BLaER1 treated with 17β-estradiol and CSF1 and Interleukin-3, amounts not matched to agents 10 nM and 100 nM (cell line): ENCODE results near the gene IKBKG.
A peak's percentile ranks its signal among the peaks of the same experiment; 100 is the strongest.
"Not testable (repeated sequence)": the region's sequence is repeated elsewhere in the genome, so short reads cannot be mapped to it uniquely, and the experiment has no call there.

Experiments used
- H3K27ac ChIP-seq, 11 experiments: shearing (Covaris generic); formaldehyde crosslinking; 2 replicates each; pipeline ENCODE4 v1.8.1; 2022
- H3K27me3 ChIP-seq, 11 experiments: shearing (Covaris generic); formaldehyde crosslinking; 2 replicates each; pipeline ENCODE4 v1.8.1; 2022
- H3K36me3 ChIP-seq, 11 experiments: shearing (Covaris generic); formaldehyde crosslinking; 2 replicates each; pipeline ENCODE4 v1.8.1; 2022
- H3K4me1 ChIP-seq, 10 experiments: shearing (Covaris generic); formaldehyde crosslinking; 2 replicates each; pipeline ENCODE4 v1.8.1; 2022
- H3K4me2 ChIP-seq, 11 experiments: shearing (Covaris generic); formaldehyde crosslinking; 2 replicates each; pipeline ENCODE4 v1.8.1; 2022
- H3K4me3 ChIP-seq, 10 experiments: shearing (Covaris generic); formaldehyde crosslinking; 2 replicates each; pipeline ENCODE4 v1.8.1; 2022
- H3K9ac ChIP-seq, 11 experiments: shearing (Covaris generic); formaldehyde crosslinking; 2 replicates each; pipeline ENCODE4 v1.8.1; 2022
- H3K9me3 ChIP-seq, 11 experiments: shearing (Covaris generic); formaldehyde crosslinking; replicated peaks in 1 of 11; 2 replicates each; pipeline ENCODE4 v1.8.1; 2022
- H4K20me1 ChIP-seq, 11 experiments: shearing (Covaris generic); formaldehyde crosslinking; 2 replicates each; pipeline ENCODE4 v1.8.1; 2022
- Cebpa-rat ChIP-seq, 11 experiments: shearing (Covaris generic); IDR thresholded peaks; 2 replicates each; pipeline ENCODE4 v1.8.1; 2022

IKBKG gene

DNA sequence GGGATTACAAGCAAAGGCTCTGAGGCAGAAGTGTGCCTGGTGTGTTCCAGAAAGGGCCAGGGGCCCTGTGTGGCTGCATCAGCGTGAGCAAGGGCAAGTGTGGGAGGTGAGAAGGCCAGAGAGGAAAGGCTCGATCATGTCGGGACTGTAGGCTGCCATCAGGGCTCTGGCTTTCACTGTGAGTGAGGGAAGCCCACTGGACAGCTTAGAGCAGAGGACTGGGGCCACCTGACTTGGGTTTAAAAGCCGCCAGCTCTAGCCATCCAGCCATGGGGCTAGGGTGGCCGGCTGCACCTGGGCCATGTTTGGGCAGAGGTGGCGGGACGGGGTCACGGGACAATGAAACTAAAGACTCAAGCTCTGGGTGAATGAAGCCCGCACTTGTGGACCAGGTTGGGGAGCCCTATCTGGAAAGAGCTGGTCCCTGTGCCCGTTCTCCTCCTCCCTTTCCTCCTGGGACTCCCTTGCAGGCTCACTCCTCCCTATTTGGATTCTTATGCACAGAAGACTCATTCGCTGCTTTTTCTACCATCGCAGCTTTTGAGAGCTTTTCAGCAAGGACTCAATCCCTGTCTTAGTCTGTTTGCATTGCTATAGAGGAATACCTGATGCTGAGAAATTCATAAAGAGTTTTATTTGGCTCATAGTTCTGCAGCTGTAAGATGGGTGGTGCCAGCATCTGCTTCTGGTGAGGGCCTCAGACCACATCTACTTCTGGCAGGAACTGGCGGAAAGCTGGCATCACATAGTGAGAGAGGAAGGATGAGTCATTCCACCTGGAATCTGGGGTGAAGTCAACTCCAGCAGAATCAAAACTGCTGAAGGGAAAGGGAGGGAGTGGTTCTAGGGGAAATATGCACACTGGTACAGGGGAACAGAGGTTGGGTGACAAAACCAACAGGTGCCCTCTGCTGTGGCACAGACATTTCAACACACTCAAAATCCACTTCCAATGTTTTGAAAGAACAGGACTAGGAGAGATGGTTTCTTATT, 56.3 kb downstream of the IKBKG start:
- H3K4me1 ChIP-seq, result peaks cover 9 to 47% (median 25%) of the 10 kb centered on the region in 10 experiments; a peak in 18 of 20 replicates
- H3K4me2 ChIP-seq, result peak overlapping the region in 10 of 11 experiments; percentile 7 to 74 (median 50); a peak in 14 of 22 replicates
- peak overlapping the region in 2 of 11 experiments; percentile 24 to 30; a peak in 3 of 22 replicates for H3K9ac ChIP-seq
- no peak overlapping the region for H3K4me3 ChIP-seq
- TF ChIP-seq Cebpa-rat (IDR thresholded peaks at IDR 0.05), result no peak
- H3K36me3 ChIP-seq, result no peaks in the 10 kb centered on the region
- H3K9me3 ChIP-seq, result peaks cover 0 to 18% (median 0%) of the 10 kb centered on the region in 11 experiments; a peak in 5 of 22 replicates
- peaks cover 76 to 98% (median 94%) of the 10 kb centered on the region in 11 experiments for H3K27me3 ChIP-seq
- H3K27ac ChIP-seq, result peak overlapping the region in 6 of 11 experiments; percentile 48 to 67 (median 55); a peak in 11 of 22 replicates
- peaks cover 0 to 4% (median 0%) of the 10 kb centered on the region in 11 experiments; a peak in 3 of 22 replicates for H4K20me1 ChIP-seq

GRCh38 chrX:154605566-154605965, 58.1 kb downstream of the IKBKG start:
- no peak for TF ChIP-seq Cebpa-rat (IDR thresholded peaks at IDR 0.05)
- Histone ChIP-seq H3K4me3 (no peak overlapping the region), H4K20me1 (peaks cover 0 to 4% (median 0%) of the 10 kb centered on the region in 11 experiments; a peak in 3 of 22 replicates), H3K27me3 (peaks cover 65 to 99% (median 90%) of the 10 kb centered on the region in 11 experiments), H3K27ac (no peak overlapping the region), H3K4me1 (peaks cover 0 to 34% (median 16%) of the 10 kb centered on the region in 10 experiments; a peak in 16 of 20 replicates), H3K4me2 (no peak overlapping the region), H3K9ac (no peak overlapping the region), H3K9me3 (peaks cover 0 to 11% (median 0%) of the 10 kb centered on the region in 11 experiments; a peak in 2 of 22 replicates), H3K36me3 (no peaks in the 10 kb centered on the region)

- peaks cover 0 to 4% (median 0%) of the 10 kb centered on the region in 11 experiments; a peak in 3 of 22 replicates for H4K20me1 ChIP-seq
- H3K4me1 ChIP-seq, result peaks cover 0 to 31% (median 16%) of the 10 kb centered on the region in 10 experiments; a peak in 16 of 20 replicates
- H3K27ac ChIP-seq, result 0 out of 22 replicates have a peak overlapping the region, but pooled peaks of 1 of the 11 experiments have one; percentile 30
- no peak for TF ChIP-seq Cebpa-rat (IDR thresholded peaks at IDR 0.05)
- H3K27me3 ChIP-seq, result peaks cover 62 to 90% (median 83%) of the 10 kb centered on the region in 11 experiments
- no peaks in the 10 kb centered on the region for H3K36me3 ChIP-seq
- no peak overlapping the region for H3K4me3 ChIP-seq
- no peak overlapping the region for H3K4me2 ChIP-seq
- peaks cover 0 to 22% (median 0%) of the 10 kb centered on the region in 11 experiments; a peak in 2 of 22 replicates for H3K9me3 ChIP-seq
- H3K9ac ChIP-seq, result no peak overlapping the region
Observed at GRCh38 chrX:154607370-154607769, 60.0 kb downstream of the IKBKG start.

GRCh38 chrX:154607976-154608375, 60.6 kb downstream of the IKBKG start:
- Histone ChIP-seq H3K9me3 (peaks cover 0 to 24% (median 0%) of the 10 kb centered on the region in 11 experiments; a peak in 2 of 22 replicates), H3K27me3 (peaks cover 55 to 85% (median 77%) of the 10 kb centered on the region in 11 experiments), H3K4me1 (peaks cover 0 to 31% (median 16%) of the 10 kb centered on the region in 10 experiments; a peak in 16 of 20 replicates)
- H3K27ac ChIP-seq, H3K4me2 ChIP-seq, H3K4me3 ChIP-seq, H3K36me3 ChIP-seq, H4K20me1 ChIP-seq, H3K9ac ChIP-seq: not testable (repeated sequence)

- not testable (repeated sequence) for H3K27ac ChIP-seq, H3K36me3 ChIP-seq, H3K4me2 ChIP-seq, H3K9ac ChIP-seq, H4K20me1 ChIP-seq, H3K4me3 ChIP-seq
- peaks cover 47 to 77% (median 68%) of the 10 kb centered on the region in 11 experiments for H3K27me3 ChIP-seq
- peaks cover 0 to 24% (median 0%) of the 10 kb centered on the region in 11 experiments; a peak in 2 of 22 replicates for H3K9me3 ChIP-seq
- H3K4me1 ChIP-seq, result peaks cover 0 to 22% (median 8%) of the 10 kb centered on the region in 10 experiments; a peak in 15 of 20 replicates
Observed at GRCh38 chrX:154608823-154609222, 61.4 kb downstream of the IKBKG start.

GRCh38 chrX:154611146-154611545, 63.7 kb downstream of the IKBKG start:
- Histone ChIP-seq H3K9me3 (peaks cover 0 to 21% (median 0%) of the 10 kb centered on the region in 11 experiments; a peak in 4 of 22 replicates), H3K4me1 (peaks cover 0 to 13% (median 0%) of the 10 kb centered on the region in 10 experiments; a peak in 3 of 20 replicates), H3K27me3 (peaks cover 26 to 54% (median 45%) of the 10 kb centered on the region in 11 experiments)
- H3K4me3 ChIP-seq, H3K27ac ChIP-seq, H3K9ac ChIP-seq, H4K20me1 ChIP-seq, H3K36me3 ChIP-seq, H3K4me2 ChIP-seq: not testable (repeated sequence)

DNA sequence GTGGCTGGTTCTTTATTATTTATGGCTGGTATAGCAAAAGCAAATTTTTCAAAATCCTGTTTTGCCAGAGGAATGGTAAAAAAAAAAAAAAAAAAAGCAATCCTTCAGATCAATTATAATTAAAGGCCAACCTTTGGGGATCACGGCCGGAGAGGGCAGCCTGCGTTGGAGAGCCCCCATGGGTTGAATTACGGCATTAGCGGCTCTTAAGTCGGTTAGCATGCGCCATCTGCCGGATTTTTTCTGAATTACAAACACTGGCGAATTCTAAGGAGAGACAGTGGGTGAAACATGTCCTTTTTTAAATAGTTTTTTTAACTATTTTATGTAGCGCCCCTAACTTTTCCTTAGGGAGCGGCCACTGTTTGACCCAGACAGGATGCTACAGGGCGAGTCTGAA, 66.2 kb downstream of the IKBKG start:
- H3K36me3 ChIP-seq, H3K9ac ChIP-seq, H3K4me2 ChIP-seq, H3K27ac ChIP-seq, H3K4me3 ChIP-seq, H3K4me1 ChIP-seq, H4K20me1 ChIP-seq: not testable (repeated sequence)
- H3K27me3 ChIP-seq, result peaks cover 9 to 32% (median 24%) of the 10 kb centered on the region in 11 experiments; a peak in 17 of 22 replicates
- peaks cover 0 to 17% (median 4%) of the 10 kb centered on the region in 11 experiments; a peak in 11 of 22 replicates for H3K9me3 ChIP-seq
